ENCODE data around the gene KIRREL2.

- TF ChIP-seq CTCF (conservative IDR thresholded peaks at IDR 0.05; ENCODE audit: low read depth, low read length): no peak
- TF ChIP-seq EZH2 (IDR thresholded peaks at IDR 0.05; ENCODE audit: low read length, unreplicated experiment): no peak
- TF ChIP-seq EZH2phosphoT487 (IDR thresholded peaks at IDR 0.05; ENCODE audit: borderline replicate concordance, low read length): no peak
These were observed 43.0 kb downstream of the KIRREL2 start for GRCh38 chr19:35899547-35900214.

Data from PC-3 (cell line).